Peyer's patch (tissue), 4 donors: ENCODE data around the gene ZNF394. TPM values are rescaled to one million over a fixed set of nuclear protein-coding genes. Genes with fewer than 3 reads are reported as not detected.

ENCODE experiments used
- DNase-seq, 3 donors: peaks; one replicate each; pipeline ENCODE4 v3.0.0-alpha.2; 2017 to 2019
- H3K27ac ChIP-seq, 4 donors: fragments of 200-600 bp; sonication (generic); one replicate each; pipeline ENCODE4 v1.5.1; 2016 to 2019
- H3K27me3 ChIP-seq, 2 donors: fragments of 200-600 bp; sonication (generic); one replicate each; pipeline ENCODE4 v1.5.1; 2019
- H3K36me3 ChIP-seq, 3 donors: fragments of 200-600 bp; sonication (generic); one replicate each; pipeline ENCODE4 v1.5.1; 2016 to 2019
- H3K4me1 ChIP-seq, 4 donors: fragments of 200-600 bp; sonication (generic); one replicate each; pipeline ENCODE4 v1.5.1; 2016 to 2019
- H3K4me3 ChIP-seq, 4 donors: fragments of 200-600 bp; sonication (generic); 1 replicate in 3 of 4; 2 replicates in 1 of 4; pipeline ENCODE4 v1.5.1; 2016 to 2019; ENCODE audit warnings: mild to moderate bottlenecking in 1 of 4
- H3K9me3 ChIP-seq, 4 donors: fragments of 200-600 bp; sonication (generic); one replicate each; pipeline ENCODE4 v1.5.1; 2016 to 2019; ENCODE audit warnings: mild to moderate bottlenecking in 1 of 4
- CTCF ChIP-seq, 6 experiments: fragments of 450-650 bp in 4 of 6; fragments of 200-600 bp in 2 of 6; sonication (generic) in 1 of 6; IDR thresholded peaks; one replicate each; pipeline ENCODE4 v1.5.1; 2017 to 2019; ENCODE audit warnings: antibody characterized with exemption in 6 of 6, mild to moderate bottlenecking in 3 of 6, moderate library complexity in 1 of 6
- POLR2A ChIP-seq, 2 donors: fragments of 450-650 bp; IDR thresholded peaks; one replicate each; pipeline ENCODE4 v1.5.1; 2017; ENCODE audit warnings: antibody characterized with exemption in 2 of 2, mild to moderate bottlenecking in 2 of 2, moderate library complexity in 2 of 2
- total RNA-seq, 4 donors: library from RNA; depleted of rRNA; stranded (reverse); fragments of >200 nt; gene quantifications; one replicate each; pipeline ENCODE4 v1.1.0, GENCODE V29; 2016

The ZNF394 gene
- total RNA-seq, 4 donors from 2014 or later = 37.3 to 71.8 (median 58.0) TPM

GRCh38 chr7:99473315-99473596, 26.8 kb downstream of the ZNF394 start:
- no peaks in the 10 kb centered on the region for H3K9me3 ChIP-seq
- peak overlapping the region; percentile 68 to 96 (median 81) for H3K4me3 ChIP-seq
- no peak for DNase-seq
- peaks cover 0 to 10% (median 4%) of the 10 kb centered on the region in 4 donors for H3K4me1 ChIP-seq
- no peak for TF ChIP-seq CTCF (IDR thresholded peaks at IDR 0.05)
- TF ChIP-seq POLR2A (IDR thresholded peaks at IDR 0.05) = no peak
- H3K36me3 ChIP-seq = peaks cover 0 to 5% (median 0%) of the 10 kb centered on the region in 3 donors
- H3K27ac ChIP-seq = peak overlapping the region in 3 of 4 donors; percentile 85 to 93 (median 86)
- no peaks in the 10 kb centered on the region for H3K27me3 ChIP-seq

- TF ChIP-seq POLR2A (IDR thresholded peaks at IDR 0.05) = peak; percentile 60 to 66
- no peak for TF ChIP-seq CTCF (IDR thresholded peaks at IDR 0.05)
- H3K27me3 ChIP-seq = no peaks in the 10 kb centered on the region
- H3K36me3 ChIP-seq = peaks cover 0 to 5% (median 0%) of the 10 kb centered on the region in 3 donors
- H3K4me1 ChIP-seq = peaks cover 0 to 9% (median 3%) of the 10 kb centered on the region in 4 donors
- peak; percentile 99 for DNase-seq
- H3K4me3 ChIP-seq = peak within 1 kb of the TSS; percentile 68 to 96 (median 81)
- H3K9me3 ChIP-seq = no peaks in the 10 kb centered on the region
- H3K27ac ChIP-seq = peak within 1 kb of the TSS; percentile 83 to 93 (median 86)
These were observed 27.3 kb downstream of the ZNF394 start, which contains the start of gene ZNF789 for GRCh38 chr7:99472561-99473314. Gene ZNF789, plus strand, starts transcription at chr7:99472890. Its CDS starts 3,567 bp downstream, at chr7:99476457.

- H3K4me1 ChIP-seq = peaks cover 0 to 18% (median 7%) of the 10 kb centered on the region in 4 donors
- no peak overlapping the region for H3K27ac ChIP-seq
- no peak for TF ChIP-seq CTCF (IDR thresholded peaks at IDR 0.05)
- no peak for TF ChIP-seq POLR2A (IDR thresholded peaks at IDR 0.05)
- H3K4me3 ChIP-seq = no peak overlapping the region
- no peaks in the 10 kb centered on the region for H3K9me3 ChIP-seq
- DNase-seq = no peak
- no peaks in the 10 kb centered on the region for H3K27me3 ChIP-seq
- H3K36me3 ChIP-seq = no peaks in the 10 kb centered on the region
These were observed 30.6 kb downstream of the ZNF394 start for GRCh38 chr7:99469381-99470065.

- DNase-seq = no peak
- H3K9me3 ChIP-seq = no peaks in the 10 kb centered on the region
- H3K36me3 ChIP-seq = peaks cover 0 to 9% (median 0%) of the 10 kb centered on the region in 3 donors
- H3K4me1 ChIP-seq = peaks cover 0 to 20% (median 6%) of the 10 kb centered on the region in 4 donors
- no peak for TF ChIP-seq POLR2A (IDR thresholded peaks at IDR 0.05)
- TF ChIP-seq CTCF (IDR thresholded peaks at IDR 0.05) = no peak
- H3K27me3 ChIP-seq = no peaks in the 10 kb centered on the region
- no peak overlapping the region for H3K4me3 ChIP-seq
- H3K27ac ChIP-seq = no peak overlapping the region
These were observed 31.7 kb downstream of the ZNF394 start for GRCh38 chr7:99468336-99468918.

- Histone ChIP-seq H3K4me3 (peak overlapping the region; percentile 80 to 96 (median 88)), H3K9me3 (no peaks in the 10 kb centered on the region), H3K4me1 (peaks cover 0 to 27% (median 4%) of the 10 kb centered on the region in 4 donors), H3K36me3 (peaks cover 0 to 20% (median 0%) of the 10 kb centered on the region in 3 donors), H3K27ac (peak overlapping the region; percentile 81 to 89 (median 88)), H3K27me3 (no peaks in the 10 kb centered on the region)
- TF ChIP-seq CTCF (IDR thresholded peaks at IDR 0.05) = no peak
- TF ChIP-seq POLR2A (IDR thresholded peaks at IDR 0.05) = no peak
- DNase-seq = no peak
These were observed 34.7 kb downstream of the ZNF394 start for GRCh38 chr7:99465421-99465768.
